Measurements from ENCODE around the gene NR2C1.
"Not testable (repeated sequence)": the region's sequence is repeated elsewhere in the genome, so short reads cannot be mapped to it uniquely, and the experiment has no call there.

Gene NR2C1

DNA sequence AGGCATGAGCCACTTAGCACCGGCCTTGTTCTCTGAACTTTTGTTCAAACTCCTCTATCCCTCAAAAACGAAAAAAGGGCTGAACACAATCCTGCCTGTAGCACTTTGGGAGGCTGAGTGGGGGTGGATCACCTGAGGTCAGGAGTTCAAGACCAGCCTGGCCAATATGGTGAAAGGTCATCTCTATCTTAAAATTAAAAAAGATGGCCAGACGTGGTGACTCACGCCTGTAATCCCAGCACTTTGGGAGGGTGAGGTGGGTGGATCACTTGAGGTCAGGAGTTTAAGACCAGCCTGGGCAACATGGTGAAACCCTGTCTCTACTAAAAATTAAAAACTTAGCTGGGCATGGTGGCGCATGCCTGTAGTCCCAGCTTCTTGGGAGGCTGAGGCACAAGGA is 28.5 kb upstream of the NR2C1 start:
- H3K27me3 Mint-ChIP-seq; H3K4me1 Mint-ChIP-seq; DNase-seq (ENCODE audit: low spot score in 2 of 2); ATAC-seq (replicated peaks; ENCODE audit: extremely low read depth, poor library complexity, severe bottlenecking); H3K9me3 Mint-ChIP-seq; H3K36me3 Mint-ChIP-seq (ENCODE audit: insufficient read depth); H3K4me3 Mint-ChIP-seq; H3K27ac Mint-ChIP-seq (ENCODE audit: low read depth): not testable (repeated sequence)

DNA sequence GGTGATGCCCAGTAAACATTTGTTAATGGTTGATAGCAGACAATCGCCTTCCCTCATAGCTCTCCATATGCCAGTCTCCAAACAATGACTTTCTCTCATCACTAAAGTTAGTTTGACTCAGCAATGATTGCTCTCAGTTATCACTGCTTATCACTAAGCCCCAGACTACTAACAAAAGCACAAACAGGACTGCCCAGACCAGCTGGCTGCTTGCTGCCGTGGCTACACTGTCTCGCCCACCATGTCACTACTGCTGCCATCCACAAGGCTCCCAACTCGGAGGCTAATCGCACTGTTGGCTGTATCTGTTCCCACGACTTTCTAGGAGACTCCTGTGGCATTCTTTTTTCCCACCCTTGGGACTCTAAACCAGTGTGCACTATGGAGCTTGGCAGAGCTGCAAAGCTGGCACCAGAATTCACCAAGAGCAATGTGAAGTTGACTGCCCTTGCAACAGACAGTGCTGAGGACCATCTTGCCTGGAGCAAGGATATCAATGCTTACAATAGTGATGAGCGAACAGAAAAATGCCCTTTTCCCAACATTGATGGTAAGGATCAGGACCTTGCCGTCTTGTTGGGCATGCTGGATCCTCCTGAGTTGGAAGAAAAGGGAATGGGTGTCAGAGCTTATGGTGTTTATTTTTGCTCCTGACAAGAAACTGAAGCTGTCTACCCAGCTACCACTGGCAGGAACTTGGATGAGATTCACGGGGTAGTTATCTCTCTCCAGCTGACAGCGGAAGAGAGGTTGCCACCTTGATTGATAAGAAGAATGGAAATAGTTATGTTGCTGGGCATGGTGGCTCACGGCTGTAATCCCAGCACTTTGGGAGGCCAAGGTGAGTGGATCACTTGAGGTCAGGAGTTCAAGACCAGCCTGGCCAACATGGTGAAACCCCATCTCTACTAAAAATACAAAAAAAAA is 27.1 kb upstream of the NR2C1 start:
- DNase-seq (ENCODE audit: low spot score in 2 of 2) (no peak), ATAC-seq (replicated peaks; ENCODE audit: extremely low read depth, poor library complexity, severe bottlenecking) (no peak)
- no peak overlapping the region for H3K4me3 Mint-ChIP-seq
- no peaks in the 10 kb centered on the region for H3K9me3 Mint-ChIP-seq
- peaks cover 10% of the 10 kb centered on the region for H3K4me1 Mint-ChIP-seq
- no peak overlapping the region for H3K27ac Mint-ChIP-seq (ENCODE audit: low read depth)
- no peaks in the 10 kb centered on the region for H3K36me3 Mint-ChIP-seq (ENCODE audit: insufficient read depth)
- H3K27me3 Mint-ChIP-seq = no peaks in the 10 kb centered on the region

DNA sequence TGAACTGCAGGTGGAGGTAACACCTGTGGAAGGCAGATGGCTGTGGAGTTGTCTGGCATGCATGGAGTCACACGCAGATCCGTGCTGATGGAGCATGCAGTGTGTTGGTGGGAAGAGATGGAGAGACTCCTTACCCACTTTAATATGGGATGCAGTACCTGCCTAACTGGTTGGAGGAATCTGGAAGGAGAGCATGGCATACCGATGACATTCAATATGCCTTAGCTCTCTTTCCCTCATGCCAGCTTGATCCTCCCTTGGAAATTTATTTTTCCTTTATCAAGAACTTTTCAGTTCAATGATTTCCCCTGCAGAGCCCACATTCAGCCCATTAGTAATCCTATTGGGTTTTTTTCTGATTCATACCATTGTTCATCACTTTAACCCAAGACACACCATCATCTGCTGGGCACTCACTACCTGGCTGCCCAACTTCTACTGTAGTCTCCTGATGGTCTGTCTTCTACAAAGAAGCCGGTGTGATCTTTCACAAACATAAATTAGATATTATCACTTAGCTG is 25.9 kb upstream of the NR2C1 start:
- no peak overlapping the region for H3K4me3 Mint-ChIP-seq
- no peaks in the 10 kb centered on the region for H3K36me3 Mint-ChIP-seq (ENCODE audit: insufficient read depth)
- DNase-seq (ENCODE audit: low spot score in 2 of 2) = no peak
- H3K9me3 Mint-ChIP-seq = no peaks in the 10 kb centered on the region
- H3K4me1 Mint-ChIP-seq = peaks cover 10% of the 10 kb centered on the region
- ATAC-seq (replicated peaks; ENCODE audit: extremely low read depth, poor library complexity, severe bottlenecking) = no peak
- no peaks in the 10 kb centered on the region for H3K27me3 Mint-ChIP-seq
- H3K27ac Mint-ChIP-seq (ENCODE audit: low read depth) = no peak overlapping the region

DNA sequence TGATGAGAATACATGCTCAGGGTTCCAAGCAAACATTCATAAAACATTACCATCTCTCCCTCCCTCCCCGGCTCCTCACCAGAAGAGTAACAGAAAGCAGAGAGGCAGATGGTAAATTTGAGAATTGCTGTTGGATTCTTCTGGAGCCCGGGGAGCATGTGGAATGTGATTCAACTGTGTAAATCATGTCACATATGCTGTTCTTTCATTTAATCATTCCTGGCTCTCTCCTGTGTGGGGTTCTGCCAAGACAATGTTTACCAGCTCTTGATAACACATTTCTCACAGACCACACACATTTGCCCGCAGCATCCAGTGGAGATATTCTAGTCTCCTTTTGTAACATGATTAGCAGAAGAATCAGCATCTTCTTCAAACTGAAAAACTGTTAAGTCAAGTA is 23.4 kb upstream of the NR2C1 start:
- no peak for ATAC-seq (replicated peaks; ENCODE audit: extremely low read depth, poor library complexity, severe bottlenecking)
- no peak overlapping the region for H3K27ac Mint-ChIP-seq (ENCODE audit: low read depth)
- no peak for DNase-seq (ENCODE audit: low spot score in 2 of 2)
- H3K36me3 Mint-ChIP-seq (ENCODE audit: insufficient read depth) = no peaks in the 10 kb centered on the region
- H3K4me1 Mint-ChIP-seq = no peaks in the 10 kb centered on the region
- no peaks in the 10 kb centered on the region for H3K27me3 Mint-ChIP-seq
- no peaks in the 10 kb centered on the region for H3K9me3 Mint-ChIP-seq
- no peak overlapping the region for H3K4me3 Mint-ChIP-seq

DNA sequence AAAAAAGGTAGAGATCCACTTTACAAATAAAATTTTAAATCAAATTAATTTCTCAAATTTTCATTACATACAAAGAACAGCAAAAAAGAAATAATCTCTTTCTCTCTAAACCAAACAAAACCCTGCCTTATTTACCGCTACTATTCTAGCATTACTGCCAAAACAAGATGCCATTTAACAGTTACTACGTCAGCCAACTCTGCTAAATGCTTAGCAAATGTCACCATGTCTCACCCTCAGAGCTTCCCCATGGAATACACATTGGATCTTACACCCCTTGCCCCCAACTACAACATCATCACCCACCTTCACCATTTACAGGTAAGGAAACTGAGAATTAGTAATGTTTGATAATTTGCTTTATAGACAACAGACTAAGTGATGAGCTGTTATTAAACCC is 23.0 kb upstream of the NR2C1 start:
- Mint-ChIP-seq H3K27ac (ENCODE audit: low read depth) (no peak overlapping the region), H3K27me3 (no peaks in the 10 kb centered on the region), H3K4me3 (no peak overlapping the region), H3K36me3 (ENCODE audit: insufficient read depth) (no peaks in the 10 kb centered on the region), H3K4me1 (no peaks in the 10 kb centered on the region), H3K9me3 (no peaks in the 10 kb centered on the region)
- DNase-seq (ENCODE audit: low spot score in 2 of 2) (no peak), ATAC-seq (replicated peaks; ENCODE audit: extremely low read depth, poor library complexity, severe bottlenecking) (no peak)

DNA sequence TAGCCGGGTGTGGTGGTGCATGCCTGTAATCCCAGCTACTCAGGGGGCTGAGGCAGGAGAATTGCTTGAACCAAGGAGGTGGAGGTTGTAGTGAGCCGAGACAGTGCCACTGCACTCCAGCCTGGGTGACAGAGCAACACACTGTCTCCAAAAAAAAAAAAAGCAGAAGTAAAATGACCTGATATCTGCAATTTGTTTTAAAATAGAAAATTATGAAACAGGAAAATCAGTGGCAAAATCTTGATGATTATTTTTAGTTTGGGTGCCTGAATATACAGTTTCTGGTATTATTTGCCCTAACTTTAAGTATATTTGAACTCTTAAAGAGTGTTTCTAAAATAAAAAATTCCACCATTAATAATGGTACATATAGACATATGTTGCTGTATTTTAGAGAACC is 22.4 kb upstream of the NR2C1 start:
- H3K36me3 Mint-ChIP-seq (ENCODE audit: insufficient read depth); H3K9me3 Mint-ChIP-seq; DNase-seq (ENCODE audit: low spot score in 2 of 2); ATAC-seq (replicated peaks; ENCODE audit: extremely low read depth, poor library complexity, severe bottlenecking); H3K4me3 Mint-ChIP-seq; H3K4me1 Mint-ChIP-seq; H3K27ac Mint-ChIP-seq (ENCODE audit: low read depth); H3K27me3 Mint-ChIP-seq: not testable (repeated sequence)

DNA sequence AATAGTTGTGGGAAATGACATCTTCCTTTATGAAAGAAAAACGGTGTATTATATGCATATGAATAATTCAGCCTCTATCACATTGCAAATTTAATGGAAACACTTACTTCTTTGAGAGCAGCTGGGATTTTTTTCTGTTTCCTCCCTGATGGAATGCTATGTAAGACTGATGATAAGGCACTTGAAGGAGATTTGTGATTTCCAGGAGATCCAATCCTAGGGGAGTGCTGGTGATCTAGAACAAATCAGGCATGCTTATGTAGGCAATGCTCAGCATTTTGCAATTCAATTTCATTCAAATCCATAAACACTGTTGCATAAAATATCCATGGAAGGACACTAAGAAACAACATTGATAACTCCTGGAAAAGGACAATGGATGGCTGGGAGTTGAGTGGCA is 16.0 kb upstream of the NR2C1 start:
- H3K36me3 Mint-ChIP-seq (ENCODE audit: insufficient read depth) = no peaks in the 10 kb centered on the region
- H3K27ac Mint-ChIP-seq (ENCODE audit: low read depth) = no peak overlapping the region
- ATAC-seq (replicated peaks; ENCODE audit: extremely low read depth, poor library complexity, severe bottlenecking) (no peak), DNase-seq (ENCODE audit: low spot score in 2 of 2) (no peak)
- no peaks in the 10 kb centered on the region for H3K4me1 Mint-ChIP-seq
- no peaks in the 10 kb centered on the region for H3K27me3 Mint-ChIP-seq
- H3K4me3 Mint-ChIP-seq = no peak overlapping the region
- H3K9me3 Mint-ChIP-seq = no peaks in the 10 kb centered on the region

DNA sequence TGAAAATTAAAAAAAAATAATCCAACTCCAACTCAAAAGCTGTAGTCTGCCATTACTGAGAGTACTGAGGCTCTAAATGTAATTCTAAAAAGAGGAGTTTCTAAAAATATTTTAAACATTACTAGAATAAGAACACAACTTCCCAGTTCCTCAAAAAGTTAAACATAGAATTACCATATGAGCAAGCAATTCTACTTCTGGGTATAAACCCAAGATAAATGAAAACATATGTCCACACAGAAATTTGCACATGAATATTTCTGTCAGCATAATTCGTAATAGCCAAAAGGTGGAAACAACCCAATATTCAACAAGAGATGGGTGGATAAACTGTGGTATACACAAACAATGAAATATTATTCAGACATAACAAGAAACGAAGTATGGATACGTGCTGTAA is 15.0 kb upstream of the NR2C1 start:
- Mint-ChIP-seq H3K4me3 (no peak overlapping the region), H3K27me3 (no peaks in the 10 kb centered on the region), H3K36me3 (ENCODE audit: insufficient read depth) (no peaks in the 10 kb centered on the region), H3K4me1 (no peaks in the 10 kb centered on the region), H3K27ac (ENCODE audit: low read depth) (no peak overlapping the region), H3K9me3 (no peaks in the 10 kb centered on the region)
- DNase-seq (ENCODE audit: low spot score in 2 of 2) = no peak
- ATAC-seq (replicated peaks; ENCODE audit: extremely low read depth, poor library complexity, severe bottlenecking) = no peak

DNA sequence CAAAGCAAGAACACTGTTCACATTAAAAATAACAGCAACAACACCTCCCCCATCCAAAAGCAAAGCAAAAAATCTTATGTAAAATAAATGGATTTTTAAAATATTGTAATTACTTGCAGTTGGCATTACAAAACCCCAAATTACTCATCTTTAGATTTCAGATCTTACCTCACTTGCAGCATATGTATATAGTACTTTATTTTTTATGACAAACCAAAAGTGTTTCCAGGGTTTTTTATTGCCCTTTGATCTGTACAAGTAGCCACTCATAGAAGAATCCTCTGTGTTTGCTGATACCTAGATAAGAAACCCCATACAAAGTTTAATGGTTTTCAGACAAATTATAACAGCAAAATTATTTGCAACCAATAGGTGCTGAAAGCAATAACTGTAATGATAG is 12.2 kb upstream of the NR2C1 start:
- no peak overlapping the region for H3K27ac Mint-ChIP-seq (ENCODE audit: low read depth)
- ATAC-seq (replicated peaks; ENCODE audit: extremely low read depth, poor library complexity, severe bottlenecking) (no peak), DNase-seq (ENCODE audit: low spot score in 2 of 2) (no peak)
- H3K4me1 Mint-ChIP-seq = no peaks in the 10 kb centered on the region
- H3K4me3 Mint-ChIP-seq = no peak overlapping the region
- no peaks in the 10 kb centered on the region for H3K27me3 Mint-ChIP-seq
- no peaks in the 10 kb centered on the region for H3K9me3 Mint-ChIP-seq
- H3K36me3 Mint-ChIP-seq (ENCODE audit: insufficient read depth) = no peaks in the 10 kb centered on the region

DNA sequence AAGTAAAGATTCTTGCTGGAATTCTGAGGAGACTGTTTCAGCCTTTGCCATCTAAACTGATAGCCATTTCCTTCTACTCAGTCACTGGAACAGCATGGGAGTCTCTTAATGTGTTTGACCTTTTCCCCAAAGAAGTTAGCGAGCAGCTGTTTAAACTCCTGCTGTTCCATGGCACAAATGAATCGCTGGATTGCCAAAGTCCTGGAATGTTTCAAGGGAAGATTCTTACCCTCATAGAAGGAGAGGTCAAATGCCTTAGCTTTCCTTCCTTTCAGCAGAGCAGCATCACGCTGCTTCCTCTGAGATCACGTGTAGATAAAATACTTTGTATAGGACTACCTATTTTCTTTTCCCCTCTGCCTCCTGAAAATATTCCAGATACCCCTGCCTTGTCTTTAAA is 10.5 kb upstream of the NR2C1 start:
- H3K9me3 Mint-ChIP-seq = no peaks in the 10 kb centered on the region
- H3K27ac Mint-ChIP-seq (ENCODE audit: low read depth) = no peak overlapping the region
- no peak overlapping the region for H3K4me3 Mint-ChIP-seq
- H3K27me3 Mint-ChIP-seq = no peaks in the 10 kb centered on the region
- H3K4me1 Mint-ChIP-seq = no peaks in the 10 kb centered on the region
- no peaks in the 10 kb centered on the region for H3K36me3 Mint-ChIP-seq (ENCODE audit: insufficient read depth)
- DNase-seq (ENCODE audit: low spot score in 2 of 2) (no peak), ATAC-seq (replicated peaks; ENCODE audit: extremely low read depth, poor library complexity, severe bottlenecking) (no peak)

DNA sequence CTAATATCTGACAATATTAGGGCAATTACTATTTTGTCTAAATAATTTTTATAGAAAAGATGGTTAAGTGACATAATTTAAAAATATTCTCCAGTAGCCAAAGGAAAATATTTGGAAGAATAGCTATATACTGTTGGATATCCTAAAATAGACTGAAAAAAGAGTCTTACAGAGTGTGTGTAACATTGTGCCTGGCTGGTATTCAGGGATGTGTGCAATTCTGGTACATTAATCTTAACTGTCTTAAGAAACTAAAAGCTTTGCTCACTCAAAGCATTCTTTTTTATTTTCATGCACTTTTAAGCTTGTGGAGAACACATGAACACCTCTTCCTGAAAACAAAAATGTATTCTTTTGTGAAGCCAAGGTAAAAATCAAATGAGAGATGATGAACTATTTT is 10.1 kb upstream of the NR2C1 start:
- Mint-ChIP-seq H3K36me3 (ENCODE audit: insufficient read depth) (no peaks in the 10 kb centered on the region), H3K4me3 (no peak overlapping the region), H3K9me3 (no peaks in the 10 kb centered on the region), H3K27me3 (no peaks in the 10 kb centered on the region), H3K4me1 (no peaks in the 10 kb centered on the region), H3K27ac (ENCODE audit: low read depth) (no peak overlapping the region)
- DNase-seq (ENCODE audit: low spot score in 2 of 2) (no peak), ATAC-seq (replicated peaks; ENCODE audit: extremely low read depth, poor library complexity, severe bottlenecking) (no peak)

DNA sequence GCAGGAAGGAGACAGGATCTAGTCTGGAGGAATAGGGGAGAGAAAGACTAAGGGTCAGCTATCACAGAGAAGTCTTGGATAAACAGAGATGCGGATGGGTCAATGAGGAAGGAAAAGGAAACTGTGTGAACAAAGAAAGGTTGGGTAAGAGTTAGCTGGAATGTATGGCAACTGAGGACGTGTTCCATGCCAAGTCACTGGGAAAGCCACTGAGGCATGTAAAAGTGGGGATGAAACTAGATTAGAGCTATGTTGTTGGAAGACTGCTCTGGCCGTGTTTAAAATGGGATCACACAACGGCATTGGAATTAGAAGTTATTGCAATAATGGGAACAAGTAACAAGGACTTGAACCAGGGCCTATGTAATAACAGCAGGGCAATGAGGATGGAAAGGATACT is 3.9 kb upstream of the NR2C1 start:
- H3K4me3 Mint-ChIP-seq = no peak overlapping the region
- ATAC-seq (replicated peaks; ENCODE audit: extremely low read depth, poor library complexity, severe bottlenecking) (no peak), DNase-seq (ENCODE audit: low spot score in 2 of 2) (no peak)
- peaks cover 4% of the 10 kb centered on the region for H3K4me1 Mint-ChIP-seq
- H3K9me3 Mint-ChIP-seq = no peaks in the 10 kb centered on the region
- H3K27ac Mint-ChIP-seq (ENCODE audit: low read depth) = no peak overlapping the region
- H3K36me3 Mint-ChIP-seq (ENCODE audit: insufficient read depth) = peaks cover 5% of the 10 kb centered on the region
- H3K27me3 Mint-ChIP-seq = no peaks in the 10 kb centered on the region

DNA sequence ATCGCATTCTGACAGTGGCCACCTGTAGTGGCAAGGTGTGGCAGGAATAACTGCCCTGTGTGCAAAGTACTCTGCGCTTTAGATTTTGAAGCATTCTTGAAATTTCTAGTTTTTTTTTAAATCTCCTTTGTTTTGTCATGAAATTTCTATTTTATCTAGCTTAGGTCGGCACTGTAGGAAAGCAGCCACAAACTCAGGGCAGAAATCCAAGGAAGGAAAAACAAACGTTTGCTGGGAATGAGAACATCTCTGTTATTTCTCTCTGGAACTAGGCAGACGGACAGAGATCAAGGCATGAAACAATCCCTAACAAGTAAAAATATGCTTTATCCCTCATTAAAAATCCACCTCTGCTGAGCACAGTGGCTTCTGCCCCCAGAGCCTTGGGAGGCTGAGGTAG is 1.3 kb upstream of the NR2C1 start:
- H3K36me3 Mint-ChIP-seq (ENCODE audit: insufficient read depth) = peaks cover 5% of the 10 kb centered on the region
- no peak for DNase-seq (ENCODE audit: low spot score in 2 of 2)
- ATAC-seq (replicated peaks; ENCODE audit: extremely low read depth, poor library complexity, severe bottlenecking) = no peak
- H3K4me3 Mint-ChIP-seq = no peak overlapping the region
- H3K27me3 Mint-ChIP-seq = no peaks in the 10 kb centered on the region
- H3K27ac Mint-ChIP-seq (ENCODE audit: low read depth) = no peak overlapping the region
- no peaks in the 10 kb centered on the region for H3K9me3 Mint-ChIP-seq
- H3K4me1 Mint-ChIP-seq = peaks cover 10% of the 10 kb centered on the region
